WERI-Rb-1 (cell line): ENCODE data around the gene RASSF7.

Experiments used
- DNase-seq: peaks from one replicate; pipeline ENCODE4 v3.0.0-alpha.2; 2020
- H3K27ac ChIP-seq: fragments of 250-450 bp; sonication (Bioruptor Pico); 2 replicates; pipeline ENCODE4 v1.5.1; 2020; ENCODE audit warnings: mild to moderate bottlenecking, moderate library complexity
- H3K27me3 ChIP-seq: fragments of 250-450 bp; sonication (Bioruptor Pico); 2 replicates; pipeline ENCODE4 v1.5.1; 2021; ENCODE audit warnings: mild to moderate bottlenecking, low read depth, moderate library complexity; ENCODE audit not compliant: insufficient read depth, severe bottlenecking
- H3K36me3 ChIP-seq: fragments of 250-450 bp; sonication (Bioruptor Pico); 2 replicates; pipeline ENCODE4 v1.5.1; 2020; ENCODE audit warnings: mild to moderate bottlenecking, moderate library complexity
- H3K4me3 ChIP-seq: 2 replicates; pipeline ENCODE4 v1.5.1; 2011; ENCODE audit warnings: low read depth, mild to moderate bottlenecking, control low read depth, low read length
- H3K9me3 ChIP-seq: fragments of 250-450 bp; sonication (Bioruptor Pico); 2 replicates; pipeline ENCODE4 v1.5.1; 2021; ENCODE audit warnings: mild to moderate bottlenecking, moderate library complexity; ENCODE audit not compliant: severe bottlenecking
- TF ChIP-seq, protein P1 (sequence below): IDR thresholded peaks from 2 replicates; pipeline ENCODE4 v1.5.1; 2011; ENCODE audit warnings: low read depth, mild to moderate bottlenecking, control low read depth, inconsistent platforms, low read length

Gene RASSF7

DNA sequence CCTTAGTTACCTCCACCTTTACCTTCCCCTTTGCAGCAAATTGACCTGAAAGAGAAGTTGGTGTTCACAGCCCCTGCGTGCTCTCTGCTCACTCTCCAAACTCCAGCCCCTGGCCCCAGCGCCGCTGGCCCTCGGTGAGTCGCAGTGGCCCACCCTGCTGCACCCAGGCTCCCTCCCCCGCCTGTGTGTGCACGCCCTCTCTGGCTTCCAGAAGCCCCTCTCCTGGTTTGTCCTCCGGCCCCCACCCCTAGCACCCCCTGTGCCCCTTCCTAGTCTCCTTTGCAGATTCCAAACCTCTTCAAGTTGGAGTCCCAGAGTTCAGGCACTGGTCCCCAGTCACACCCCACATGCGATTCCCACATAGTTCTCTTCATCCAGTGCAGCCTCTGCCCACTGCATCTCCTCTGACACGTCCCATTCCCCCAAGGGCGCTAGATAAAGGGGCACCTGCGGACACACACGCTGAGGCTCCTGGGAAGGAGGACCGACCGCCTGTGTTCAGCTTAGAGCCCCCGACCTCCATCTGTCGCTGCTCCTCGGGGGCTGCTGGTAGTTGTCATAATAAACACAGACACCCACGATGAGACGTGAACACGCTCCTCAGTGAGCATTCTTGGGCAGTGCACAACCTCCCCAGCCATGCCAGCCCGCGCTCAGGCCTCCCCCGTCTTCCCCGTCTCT lies 14.0 kb downstream of the RASSF7 start:
- H3K27ac ChIP-seq, result peak overlapping the region; percentile 90
- TF ChIP-seq, protein P1, sequence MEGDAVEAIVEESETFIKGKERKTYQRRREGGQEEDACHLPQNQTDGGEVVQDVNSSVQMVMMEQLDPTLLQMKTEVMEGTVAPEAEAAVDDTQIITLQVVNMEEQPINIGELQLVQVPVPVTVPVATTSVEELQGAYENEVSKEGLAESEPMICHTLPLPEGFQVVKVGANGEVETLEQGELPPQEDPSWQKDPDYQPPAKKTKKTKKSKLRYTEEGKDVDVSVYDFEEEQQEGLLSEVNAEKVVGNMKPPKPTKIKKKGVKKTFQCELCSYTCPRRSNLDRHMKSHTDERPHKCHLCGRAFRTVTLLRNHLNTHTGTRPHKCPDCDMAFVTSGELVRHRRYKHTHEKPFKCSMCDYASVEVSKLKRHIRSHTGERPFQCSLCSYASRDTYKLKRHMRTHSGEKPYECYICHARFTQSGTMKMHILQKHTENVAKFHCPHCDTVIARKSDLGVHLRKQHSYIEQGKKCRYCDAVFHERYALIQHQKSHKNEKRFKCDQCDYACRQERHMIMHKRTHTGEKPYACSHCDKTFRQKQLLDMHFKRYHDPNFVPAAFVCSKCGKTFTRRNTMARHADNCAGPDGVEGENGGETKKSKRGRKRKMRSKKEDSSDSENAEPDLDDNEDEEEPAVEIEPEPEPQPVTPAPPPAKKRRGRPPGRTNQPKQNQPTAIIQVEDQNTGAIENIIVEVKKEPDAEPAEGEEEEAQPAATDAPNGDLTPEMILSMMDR, result no peak
- no peaks in the 10 kb centered on the region for H3K9me3 ChIP-seq
- peaks cover 21% of the 10 kb centered on the region for H3K36me3 ChIP-seq
- H3K27me3 ChIP-seq, result no peaks in the 10 kb centered on the region
- peak; percentile 47 for DNase-seq
- peak overlapping the region; percentile 76 for H3K4me3 ChIP-seq

DNA sequence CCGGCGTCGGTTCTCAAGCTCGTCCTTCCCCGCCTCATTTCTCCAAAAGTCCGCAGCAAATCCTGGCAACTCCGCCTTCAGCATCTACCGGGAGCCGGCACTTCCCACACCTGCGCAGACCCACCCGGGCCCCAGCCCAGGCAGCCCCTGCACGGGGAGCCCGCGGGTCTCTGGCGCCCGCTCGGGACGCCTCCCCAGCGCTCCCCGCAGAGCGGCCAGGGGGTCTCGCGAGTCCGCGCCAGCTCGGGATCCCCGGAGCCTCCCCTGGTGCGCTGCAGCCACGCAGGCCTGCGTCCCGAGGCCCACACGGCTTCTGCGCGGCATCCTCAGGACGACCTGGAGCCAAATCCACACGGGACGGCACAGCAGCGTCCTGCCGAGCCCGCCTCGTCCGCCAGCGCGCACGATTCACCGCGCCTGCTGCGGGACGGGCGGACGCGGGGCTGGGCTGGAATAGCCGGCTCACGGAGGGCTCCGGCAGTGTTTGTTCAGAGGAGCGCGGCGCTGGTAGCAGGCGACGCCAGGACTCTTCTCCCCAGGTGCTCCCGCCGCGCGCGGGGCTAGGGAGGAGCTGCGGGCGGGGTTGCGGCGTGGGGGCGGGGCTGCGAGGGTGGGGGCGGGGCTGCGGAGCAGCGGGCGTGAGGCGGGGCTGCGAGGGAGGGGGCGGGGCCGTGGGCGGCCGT lies 14.7 kb downstream of the RASSF7 start:
- TF ChIP-seq, protein P1, result no peak
- peak overlapping the region; percentile 90 for H3K27ac ChIP-seq
- H3K4me3 ChIP-seq, result peak overlapping the region; percentile 76
- DNase-seq, result peak; percentile 76
- no peaks in the 10 kb centered on the region for H3K27me3 ChIP-seq
- H3K36me3 ChIP-seq, result peaks cover 21% of the 10 kb centered on the region
- no peaks in the 10 kb centered on the region for H3K9me3 ChIP-seq

DNA sequence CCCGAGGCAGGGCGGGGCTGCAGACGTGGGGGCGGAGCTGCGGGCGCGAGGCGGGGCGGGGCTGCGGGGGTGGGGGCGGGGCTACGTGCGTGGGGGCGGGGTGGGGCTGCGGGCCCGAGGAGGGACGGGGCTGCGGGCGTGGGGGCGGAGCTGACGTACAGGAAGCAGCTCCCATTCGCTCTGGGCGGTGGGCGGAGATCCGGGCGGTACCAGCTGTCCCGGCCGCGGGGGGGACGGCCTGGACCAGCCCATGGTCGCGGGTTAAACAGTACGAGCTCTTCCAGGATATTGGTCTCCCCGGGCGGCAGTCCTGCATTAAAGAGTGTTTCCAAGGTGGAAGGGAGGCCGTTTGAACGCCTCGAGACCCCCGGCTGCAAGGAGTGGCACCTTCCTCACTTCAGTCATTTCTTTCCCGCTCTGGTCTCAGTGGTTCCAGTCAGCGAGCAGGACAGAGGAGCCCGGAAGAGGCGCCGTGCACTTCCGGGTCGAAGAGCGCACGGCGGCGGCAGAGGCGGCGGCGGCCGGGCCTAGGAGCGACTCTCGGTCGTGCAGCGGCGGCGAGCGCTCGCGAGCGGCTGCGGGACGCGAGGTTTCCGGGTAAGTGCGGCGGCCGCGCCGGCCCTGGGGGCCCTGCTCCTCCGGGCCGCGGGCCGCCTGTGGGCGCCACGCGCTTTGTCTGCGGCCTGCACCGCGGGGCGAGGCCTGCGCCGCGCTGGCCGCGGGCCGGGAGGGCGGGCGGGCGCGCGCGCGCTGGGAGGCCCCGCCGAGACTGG lies 15.4 kb downstream of the RASSF7 start, which contains the start of gene PHRF1:
PHRF1 (plus strand) TSS at position 475 of the 773 bp plus-strand sequence. CDS start 5,043 bp downstream, outside the sequence.
- peak; percentile 96 for DNase-seq
- TF ChIP-seq, protein P1, result no peak
- Histone ChIP-seq H3K36me3 (peaks cover 21% of the 10 kb centered on the region), H3K9me3 (no peaks in the 10 kb centered on the region), H3K27me3 (no peaks in the 10 kb centered on the region), H3K4me3 (peak within 1 kb of the TSS; percentile 76), H3K27ac (peak within 1 kb of the TSS; percentile 100)

DNA sequence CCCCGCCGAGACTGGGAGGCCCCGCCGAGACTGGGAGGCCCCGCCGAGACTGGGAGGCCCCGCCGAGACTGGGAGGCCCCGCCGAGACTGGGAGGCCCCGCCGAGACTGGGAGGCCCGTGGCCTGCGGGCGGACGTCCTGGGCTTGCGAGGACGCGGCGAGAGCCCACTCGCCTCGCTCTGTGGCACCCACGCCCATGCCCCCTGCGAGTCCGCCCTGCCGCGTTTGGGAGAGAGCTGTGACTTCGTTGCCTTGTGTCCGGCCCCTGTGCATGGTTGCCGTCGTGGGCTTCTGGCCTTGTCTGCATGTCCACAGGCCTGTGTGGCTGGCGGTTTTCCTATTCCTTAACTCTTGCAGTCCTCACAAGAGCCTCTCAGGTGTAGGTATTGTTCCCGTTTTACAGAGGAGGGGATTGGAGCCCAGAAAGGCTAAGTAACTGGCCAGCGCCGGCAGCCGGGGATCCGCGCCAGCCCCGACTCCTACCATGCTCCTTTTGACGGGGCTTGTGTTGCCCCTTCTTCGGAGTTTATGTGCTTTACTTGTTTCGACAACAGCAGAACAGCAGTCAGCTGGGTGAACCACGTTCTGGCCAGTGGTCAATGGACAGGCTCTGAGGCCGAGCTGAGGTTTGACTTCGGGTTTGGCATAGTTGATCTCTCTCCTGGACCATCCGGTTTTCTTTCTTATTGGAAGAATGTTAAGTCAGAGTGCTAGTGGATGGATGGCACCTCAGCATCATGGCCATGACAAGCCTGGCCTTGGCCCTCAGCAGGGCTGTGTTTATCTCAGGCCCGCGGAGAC lies 16.2 kb downstream of the RASSF7 start:
- Histone ChIP-seq H3K36me3 (peaks cover 28% of the 10 kb centered on the region), H3K27me3 (no peaks in the 10 kb centered on the region), H3K4me3 (peak overlapping the region; percentile 76), H3K27ac (peak overlapping the region; percentile 79), H3K9me3 (no peaks in the 10 kb centered on the region)
- TF ChIP-seq, protein P1, result no peak
- DNase-seq, result no peak

DNA sequence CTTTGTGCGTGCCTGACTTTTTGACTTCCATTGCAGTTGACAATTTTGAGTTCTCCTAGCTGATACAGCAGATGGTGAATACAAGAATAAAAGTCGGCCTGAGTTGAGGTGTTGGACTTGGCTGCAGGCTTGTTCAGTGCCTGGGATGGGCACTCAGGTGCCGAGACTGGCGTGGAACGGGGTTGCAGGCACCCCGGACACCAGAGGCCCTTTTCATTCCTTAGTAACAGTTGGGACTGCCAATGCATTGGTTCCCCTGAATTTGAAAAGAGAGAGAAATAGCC lies 16.8 kb downstream of the RASSF7 start:
- Histone ChIP-seq H3K36me3 (peaks cover 31% of the 10 kb centered on the region), H3K9me3 (no peaks in the 10 kb centered on the region), H3K27me3 (no peaks in the 10 kb centered on the region), H3K4me3 (peak overlapping the region; percentile 76), H3K27ac (peak overlapping the region; percentile 79; the same call in 1 of the 2 replicates)
- DNase-seq, result no peak
- TF ChIP-seq, protein P1, result no peak
